Activated T-cell treated with anti-CD3 and anti-CD28 coated beads for 1 hour (primary cell): ENCODE results near the gene RAB3GAP1.
A peak's percentile ranks its signal among the peaks of the same experiment; 100 is the strongest.
"Not testable (repeated sequence)": the region's sequence is repeated elsewhere in the genome, so short reads cannot be mapped to it uniquely, and the experiment has no call there.

Experiments
- DNase-seq: peaks from one replicate; pipeline ENCODE4 v3.0.0-alpha.2; 2020; ENCODE audit warnings: low read depth

The RAB3GAP1 gene

DNA sequence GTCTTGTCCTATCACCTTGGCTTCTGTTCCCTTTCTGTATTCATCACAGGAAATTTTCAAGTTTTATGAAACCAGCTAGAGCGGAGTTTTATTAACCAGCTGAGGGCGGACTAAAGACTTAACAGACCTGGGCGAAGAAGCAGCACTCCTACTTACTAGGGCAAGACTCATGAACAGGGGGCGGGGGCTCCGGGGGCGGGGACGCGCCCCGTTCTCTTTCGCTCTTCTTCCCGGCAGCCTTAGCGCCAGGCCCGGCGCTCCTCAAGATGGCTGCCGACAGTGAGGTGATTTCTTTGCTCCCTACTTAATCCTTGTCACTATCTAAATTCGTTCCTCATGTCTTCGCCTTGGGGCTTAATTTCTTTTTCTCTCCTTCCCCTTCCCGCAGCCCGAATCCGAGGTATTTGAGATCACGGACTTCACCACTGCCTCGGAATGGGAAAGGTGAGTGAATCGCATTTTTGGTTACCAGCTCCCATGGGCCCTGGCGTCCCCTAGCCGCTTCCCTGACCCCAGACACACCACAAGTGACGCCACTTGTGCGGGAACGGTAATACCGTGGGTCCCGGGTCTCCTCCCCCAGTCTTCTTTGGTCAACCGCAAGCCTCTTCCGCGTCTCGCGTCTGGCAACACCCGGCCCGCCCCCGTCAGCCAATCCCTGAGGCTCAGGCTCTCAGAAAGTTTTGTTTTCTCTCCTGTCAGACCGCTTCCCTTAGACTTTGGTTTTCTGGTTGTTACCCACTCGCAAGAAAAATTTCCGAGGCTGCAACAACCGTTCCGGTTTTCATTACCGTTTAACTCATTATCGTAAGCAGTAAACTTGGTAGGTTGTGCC lies at the start of gene RAB3GAP1:
Gene RAB3GAP1 (plus strand): TSS at position 251 of the 835 bp plus-strand sequence. CDS start 16 bp downstream, at position 267.
- DNase-seq, result peak; percentile 80

GRCh38 chr2:135002836-135003235 lies 49.3 kb upstream of the RAB3GAP1 start:
- DNase-seq, result no peak

- peak; percentile 67 for DNase-seq
These were observed 47.9 kb upstream of the RAB3GAP1 start for GRCh38 chr2:135004005-135004746.

DNA sequence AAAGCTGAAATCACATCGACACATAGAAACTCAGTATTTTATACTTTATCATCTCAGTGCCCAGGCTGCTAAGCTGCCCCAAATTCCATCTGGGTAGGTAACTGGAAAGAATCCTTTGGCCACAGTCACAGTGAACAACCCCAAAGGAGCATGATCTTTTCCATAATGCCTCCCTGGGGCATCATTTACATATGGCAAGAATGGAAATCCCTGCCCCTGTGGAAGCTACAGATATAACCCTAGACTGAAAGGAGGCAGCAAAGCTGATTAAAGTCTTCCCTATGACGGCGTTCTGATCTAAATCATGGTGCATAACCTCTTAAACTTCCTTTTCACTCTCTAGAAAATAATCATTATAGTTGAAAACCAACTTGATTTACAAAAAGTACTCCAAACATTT lies 46.3 kb upstream of the RAB3GAP1 start:
- no peak for DNase-seq

- no peak for DNase-seq
These were observed 42.8 kb upstream of the RAB3GAP1 start for GRCh38 chr2:135009339-135009738.

GRCh38 chr2:135010200-135010942 lies 41.7 kb upstream of the RAB3GAP1 start:
- no peak for DNase-seq

DNA sequence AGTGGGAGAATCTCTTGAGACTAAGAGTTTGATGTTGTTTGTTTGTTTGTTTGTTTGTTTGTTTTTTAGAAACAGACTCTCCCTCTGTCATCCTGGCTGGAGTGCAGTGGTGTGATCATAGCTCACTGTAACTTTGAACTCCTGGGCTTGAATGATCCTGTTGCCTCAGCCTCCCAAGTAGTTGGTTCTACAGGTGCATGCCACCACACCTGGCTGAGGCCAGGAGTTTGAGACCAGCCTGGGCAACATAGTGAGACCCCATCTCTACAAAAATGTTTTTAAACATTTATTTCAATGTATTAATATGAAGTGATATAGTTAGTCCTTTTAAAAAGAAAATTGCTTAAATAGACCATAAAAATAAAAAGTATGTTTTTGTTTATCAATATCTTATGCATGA lies 40.5 kb upstream of the RAB3GAP1 start:
- DNase-seq, result no peak

GRCh38 chr2:135021618-135022017 lies 30.5 kb upstream of the RAB3GAP1 start:
- no peak for DNase-seq

DNA sequence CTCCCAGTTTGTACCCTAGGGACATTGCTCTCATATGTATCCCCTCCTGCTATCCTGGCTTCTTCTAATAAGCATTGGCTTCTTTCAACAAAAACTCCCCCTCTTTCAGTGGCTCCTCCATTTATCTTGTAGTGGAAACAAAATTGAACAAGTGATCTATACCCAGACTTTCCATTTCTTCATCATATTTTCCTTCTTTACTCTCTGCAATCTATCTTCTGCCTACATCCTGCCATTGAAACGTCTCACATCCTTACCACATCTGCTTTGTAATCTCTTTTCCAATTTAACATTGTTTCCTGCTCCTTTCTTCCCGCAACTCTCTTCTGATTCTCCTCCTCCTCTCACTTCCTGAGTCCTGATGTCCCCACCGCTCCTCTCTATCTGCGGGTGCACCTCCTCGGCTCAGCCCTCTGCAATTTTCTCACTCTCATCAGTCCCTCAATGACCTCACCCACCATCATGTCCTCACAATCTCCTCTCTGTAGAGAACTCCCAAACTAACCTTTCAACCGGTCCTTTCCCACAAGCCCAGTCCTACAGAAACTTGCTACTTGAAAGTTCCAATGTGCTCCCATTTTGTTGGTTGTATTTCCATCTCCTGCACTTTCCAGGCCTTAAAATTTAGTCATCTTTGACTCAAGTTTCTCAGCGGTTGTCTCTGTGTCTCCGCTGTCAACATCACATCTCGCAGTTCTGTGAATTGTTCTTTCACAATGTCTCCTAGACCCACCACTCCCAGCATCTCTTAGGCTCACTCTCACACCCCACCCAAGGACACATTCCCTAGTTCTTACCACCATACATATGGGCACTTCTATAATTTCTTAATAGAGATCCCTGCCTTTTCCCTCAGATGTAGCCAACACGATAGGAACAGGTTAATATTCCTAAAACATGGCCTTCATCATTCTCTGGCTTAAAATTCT lies 28.9 kb upstream of the RAB3GAP1 start:
- DNase-seq, result no peak

GRCh38 chr2:135023886-135024485 lies 28.1 kb upstream of the RAB3GAP1 start:
- DNase-seq, result no peak

GRCh38 chr2:135029481-135030134 lies 22.5 kb upstream of the RAB3GAP1 start:
- DNase-seq, result no peak

DNA sequence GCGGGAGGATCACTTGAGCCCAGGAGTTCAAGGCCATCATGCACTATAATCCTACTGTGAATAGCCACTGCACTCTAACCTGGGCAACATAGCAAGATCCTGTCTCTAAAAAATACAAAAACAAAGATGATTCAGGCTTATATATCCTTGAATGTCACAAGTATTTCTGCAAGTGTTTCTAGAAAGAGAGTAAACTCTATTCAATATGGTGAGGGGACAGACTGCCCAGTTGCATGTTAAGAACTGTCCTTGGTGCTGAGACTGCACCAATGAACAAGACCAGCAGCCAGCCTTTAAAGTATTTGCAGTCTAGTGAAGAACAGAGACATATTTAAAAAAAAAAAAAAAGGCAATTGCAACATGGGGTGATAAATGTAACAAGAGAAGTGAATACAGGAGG lies 21.3 kb upstream of the RAB3GAP1 start:
- DNase-seq, result no peak

- DNase-seq, result not testable (repeated sequence)
These were observed 18.9 kb upstream of the RAB3GAP1 start for GRCh38 chr2:135033216-135033615.

DNA sequence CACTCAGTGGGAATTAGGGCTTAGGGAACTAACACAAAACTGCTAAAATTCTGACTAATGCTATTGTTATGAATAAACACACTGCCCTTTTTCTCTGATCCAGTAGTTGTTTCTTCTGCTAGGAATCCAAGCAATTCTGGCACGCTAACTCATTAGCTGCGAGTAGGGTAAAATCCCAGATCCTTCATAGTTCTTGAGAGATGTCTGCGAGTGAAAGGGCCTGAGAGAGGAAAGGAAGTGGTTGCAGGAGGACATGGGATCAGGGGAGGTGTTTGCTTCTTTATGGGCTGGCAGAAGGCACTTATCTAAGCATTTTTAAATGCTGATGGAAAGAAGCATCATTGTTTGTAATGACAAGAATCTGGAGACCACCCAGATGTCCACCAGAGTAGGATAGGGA lies 14.3 kb upstream of the RAB3GAP1 start:
- DNase-seq, result no peak

DNA sequence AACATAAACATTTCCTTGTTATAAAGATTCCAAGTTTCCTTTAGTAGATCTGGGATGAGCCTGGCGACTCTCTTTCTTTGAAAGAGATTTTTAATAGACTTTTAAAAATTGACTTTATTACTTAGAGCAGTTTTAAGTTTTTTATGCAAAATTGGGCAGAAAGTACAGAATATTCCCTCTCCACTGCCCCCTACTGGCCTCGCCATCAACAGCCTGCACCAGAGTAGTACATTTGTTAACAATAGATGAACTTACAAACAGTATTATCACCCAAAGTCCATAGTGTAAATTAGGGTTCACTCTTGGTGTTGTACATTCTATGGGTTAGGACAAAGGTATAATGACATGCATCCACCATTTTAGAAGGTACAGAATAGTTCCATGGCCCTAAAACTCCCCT lies 8.7 kb upstream of the RAB3GAP1 start:
- no peak for DNase-seq

GRCh38 chr2:135047300-135047699 lies 4.8 kb upstream of the RAB3GAP1 start, which contains the start of gene MAP3K19:
Gene MAP3K19 (minus strand): TSS chr2:135047447. CDS start chr2:135024647, 22,800 bp downstream.
- no peak for DNase-seq

GRCh38 chr2:135048122-135048521 lies 4.0 kb upstream of the RAB3GAP1 start:
- no peak for DNase-seq

DNA sequence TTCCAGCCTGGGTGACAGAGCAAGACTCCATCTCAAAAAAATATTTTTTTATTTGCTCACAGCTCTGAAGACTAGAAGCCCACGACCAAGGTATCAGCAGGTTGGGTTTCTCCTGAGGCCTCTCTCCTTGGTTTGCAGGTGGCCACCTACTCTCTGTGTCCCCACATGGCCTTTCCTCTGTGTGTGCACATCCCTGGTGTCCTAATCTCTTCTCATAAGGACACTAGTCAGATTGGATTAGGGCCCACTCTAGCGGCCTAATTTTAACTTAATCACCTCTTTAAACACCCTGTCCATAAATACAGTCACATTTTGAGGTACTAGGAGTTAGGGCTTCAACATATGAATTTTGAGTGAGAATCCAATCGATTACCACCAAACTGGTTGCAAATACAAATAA lies 2.0 kb upstream of the RAB3GAP1 start:
- DNase-seq, result no peak

GRCh38 chr2:135050684-135051083 lies 1.4 kb upstream of the RAB3GAP1 start:
- no peak for DNase-seq

GRCh38 chr2:135052997-135053474 lies 944 bp downstream of the RAB3GAP1 start:
- DNase-seq, result no peak
